Activated T-cell treated with anti-CD3 and anti-CD28 coated beads, Interleukin-2, amount 50 U/mL, for 48 hours (primary cell): Measurements from ENCODE around the gene MED6.

ENCODE experiments used
- DNase-seq, 2 experiments: peaks; one replicate each; pipeline ENCODE4 v3.0.0-alpha.2; 2020

The MED6 gene

DNA sequence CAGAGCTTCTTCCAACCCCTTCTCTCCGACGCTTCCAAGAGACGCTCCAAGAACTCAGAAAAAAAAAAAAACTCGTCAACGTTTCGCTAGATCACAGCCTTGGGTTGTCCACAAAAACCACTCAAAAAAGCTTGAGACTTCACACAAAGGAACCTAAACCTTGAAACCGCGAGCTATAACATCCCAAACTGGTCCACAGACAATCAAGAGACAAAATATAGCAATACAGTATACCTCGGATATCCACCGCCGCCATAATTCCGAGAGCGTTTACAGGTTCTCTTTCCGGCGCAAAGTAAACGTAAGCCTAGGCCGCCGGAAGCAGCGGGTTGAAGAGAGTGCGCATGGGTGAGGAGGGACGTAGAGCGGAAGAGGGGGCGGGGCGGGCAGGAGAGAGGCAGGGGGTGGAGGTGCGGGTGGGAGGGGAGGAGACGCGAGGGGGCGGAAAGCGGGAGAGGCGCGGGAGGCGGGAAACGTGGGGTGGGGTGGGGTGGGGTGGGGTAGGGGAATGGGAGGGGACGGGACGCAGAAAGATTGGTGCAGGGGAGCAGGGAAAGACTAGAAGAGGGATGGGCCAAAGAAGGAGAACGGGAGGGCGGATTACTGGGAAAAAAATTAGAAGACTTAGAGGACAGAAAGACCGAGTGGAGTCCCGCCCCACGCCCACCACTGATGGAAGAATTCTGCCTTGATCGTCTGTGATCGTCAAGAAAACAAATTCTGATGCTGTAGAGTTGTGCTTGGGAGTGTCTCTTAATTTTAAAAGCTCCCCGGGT lies at the start of gene MED6:
TSS of gene MED6 (minus strand) at position 274 of the 776 bp plus-strand sequence. CDS start at position 256, 18 bp downstream.
- DNase-seq, result peak; percentile 89 to 90

GRCh38 chr14:70649803-70650202 lies 49.3 kb upstream of the MED6 start:
- no peak for DNase-seq

GRCh38 chr14:70648346-70648745 lies 47.9 kb upstream of the MED6 start:
- no peak for DNase-seq

GRCh38 chr14:70646705-70647104 lies 46.2 kb upstream of the MED6 start:
- DNase-seq, result no peak

- no peak for DNase-seq
Observed at GRCh38 chr14:70645892-70646291, 45.4 kb upstream of the MED6 start.

DNA sequence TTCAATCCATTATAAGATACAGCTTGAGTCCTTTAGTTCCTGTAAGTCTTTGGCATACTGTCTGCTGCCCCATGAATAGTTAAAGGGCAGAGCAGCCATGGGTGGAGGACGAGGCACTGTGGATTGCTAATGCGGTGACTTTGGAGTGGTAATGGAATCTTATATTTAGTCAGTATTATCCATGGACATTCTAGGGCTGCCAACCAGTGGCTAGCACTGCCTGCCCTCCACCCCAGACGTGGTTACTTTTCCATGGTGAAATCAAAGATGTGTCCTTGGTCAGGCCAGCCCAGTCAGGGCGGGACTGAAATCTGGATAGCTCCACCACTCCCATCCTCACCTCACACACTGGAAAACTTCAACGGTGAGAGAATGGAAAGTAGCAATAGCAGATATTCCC lies 43.5 kb upstream of the MED6 start:
- no peak for DNase-seq

- peak; percentile 58 to 65 for DNase-seq
Observed at GRCh38 chr14:70642303-70643235, 42.1 kb upstream of the MED6 start.

DNA sequence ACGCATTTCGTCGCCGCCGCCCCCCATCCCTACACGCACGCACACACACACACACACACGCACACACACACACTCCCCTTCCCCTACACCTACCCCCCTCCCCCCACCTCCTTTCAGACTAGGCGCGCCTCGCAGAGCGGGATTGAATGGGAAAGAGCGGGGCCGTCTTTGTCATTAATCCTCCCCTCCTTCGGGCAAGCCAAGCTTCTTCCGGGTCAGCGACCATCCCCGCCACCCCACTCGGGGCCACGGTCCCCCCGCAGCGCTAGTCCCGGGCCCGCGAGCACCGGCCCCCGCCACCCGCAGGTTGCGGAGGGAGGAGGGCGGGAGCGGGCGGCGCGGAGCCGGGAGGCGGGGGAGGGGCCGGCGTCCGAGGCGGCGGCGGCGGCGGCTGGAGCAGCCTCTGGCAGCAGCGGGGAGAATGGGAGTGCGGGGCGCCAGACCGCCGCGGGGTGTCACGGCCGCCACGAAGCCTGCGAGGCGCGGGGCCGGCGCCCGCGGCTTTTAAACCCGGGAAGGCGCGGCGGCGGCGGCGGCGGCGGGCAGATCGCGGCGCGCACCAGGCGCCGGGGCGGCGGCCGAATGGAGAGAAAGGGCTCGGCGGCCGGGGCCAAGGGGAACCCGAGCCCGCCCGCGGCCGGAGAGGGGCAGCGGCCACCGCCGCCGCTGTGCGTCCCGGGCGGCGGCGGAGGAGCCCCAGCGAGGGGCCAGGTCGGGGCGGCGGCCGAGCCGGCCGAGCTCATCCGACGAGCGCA lies 41.3 kb upstream of the MED6 start, which contains the start of gene TTC9:
TSS of gene TTC9 (plus strand) at position 369 of the 755 bp plus-strand sequence. CDS start at position 583, 214 bp downstream.
- peak; percentile 39 to 52 for DNase-seq

DNA sequence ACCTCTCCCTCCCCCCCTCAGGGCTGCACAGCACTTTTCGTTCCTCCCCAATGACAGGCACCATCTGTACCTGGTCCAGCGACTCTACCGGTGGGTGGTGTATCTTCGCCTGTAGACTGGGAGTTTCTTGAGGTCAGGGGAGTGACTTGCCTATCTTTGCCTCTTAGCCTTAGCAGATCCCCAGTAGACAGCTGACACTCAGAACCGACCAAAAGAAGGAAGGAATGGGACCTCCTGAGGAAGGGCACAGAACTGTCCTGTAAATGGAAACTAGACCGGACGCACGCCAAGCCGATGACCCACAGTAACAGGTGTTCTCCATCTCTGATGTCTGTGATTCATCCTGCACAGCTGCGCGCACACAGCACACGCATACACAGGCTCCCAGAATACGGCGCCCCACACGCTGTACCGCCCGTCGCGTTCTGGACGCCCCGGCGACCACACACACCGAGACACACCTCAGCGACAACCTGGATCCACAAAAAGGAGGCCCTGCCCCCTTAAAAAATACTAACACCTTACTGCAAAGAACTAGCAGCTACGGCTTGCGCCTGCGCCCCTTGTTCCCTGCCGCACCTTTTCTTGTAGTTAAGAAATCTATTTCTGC lies 40.6 kb upstream of the MED6 start:
- peak; percentile 72 to 74 for DNase-seq

GRCh38 chr14:70638416-70638815 lies 38.0 kb upstream of the MED6 start:
- no peak for DNase-seq

DNA sequence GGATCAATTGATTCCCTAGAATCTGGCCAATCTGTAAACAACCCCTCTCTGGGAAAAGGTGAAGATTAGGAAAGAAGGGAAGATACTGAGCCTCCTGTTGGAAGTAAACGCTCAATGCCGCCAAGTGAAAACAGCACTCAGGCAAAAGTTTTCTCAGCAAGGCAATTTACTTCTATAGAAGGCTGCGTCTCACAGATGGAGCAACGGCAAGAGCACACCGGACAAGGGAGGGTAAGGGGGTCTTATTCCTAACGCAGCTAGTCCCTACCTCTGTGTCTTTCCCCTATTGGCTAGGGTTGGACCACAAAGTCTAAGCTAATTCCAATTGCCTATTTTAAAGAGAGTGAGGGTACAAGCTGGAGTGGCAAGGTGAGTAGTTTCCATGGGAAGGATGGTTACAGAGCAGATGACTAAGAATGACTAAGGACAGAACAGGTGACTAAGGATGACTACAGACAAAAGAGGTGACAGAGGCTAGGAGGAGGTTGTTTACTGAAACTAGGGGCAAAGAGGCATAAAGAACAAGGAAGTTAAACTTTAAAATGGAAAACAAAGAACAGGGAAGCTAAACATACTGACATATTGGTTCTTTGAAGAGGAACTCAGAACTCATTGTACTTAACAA lies 35.6 kb upstream of the MED6 start:
- DNase-seq, result peak in 1 of 2 experiments; percentile 19

DNA sequence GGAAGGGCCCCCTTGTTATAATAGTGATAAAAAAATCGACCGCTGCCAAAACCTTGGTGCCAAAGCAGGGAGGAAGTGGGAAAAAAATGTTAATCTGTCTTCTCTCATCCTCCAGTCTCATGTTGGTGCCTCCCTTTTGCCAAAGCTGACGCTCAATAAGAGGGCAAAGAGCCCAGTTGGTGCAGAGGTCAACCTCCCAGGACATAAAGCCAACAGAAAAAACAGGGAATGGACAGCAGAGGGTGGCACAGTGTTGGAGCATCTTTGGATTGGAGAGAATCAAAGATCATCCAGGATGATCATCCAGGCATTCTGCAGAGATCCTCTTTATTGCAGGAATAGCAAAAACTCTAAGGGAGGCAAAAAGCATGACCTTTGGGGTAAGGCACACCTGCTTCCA lies 31.5 kb upstream of the MED6 start:
- DNase-seq, result no peak

- DNase-seq, result no peak
Observed at GRCh38 chr14:70624972-70625371, 24.5 kb upstream of the MED6 start.

GRCh38 chr14:70622111-70622712 lies 21.8 kb upstream of the MED6 start:
- peak; percentile 52 to 62 for DNase-seq

- DNase-seq, result no peak
Observed at GRCh38 chr14:70619708-70620107, 19.3 kb upstream of the MED6 start.

DNA sequence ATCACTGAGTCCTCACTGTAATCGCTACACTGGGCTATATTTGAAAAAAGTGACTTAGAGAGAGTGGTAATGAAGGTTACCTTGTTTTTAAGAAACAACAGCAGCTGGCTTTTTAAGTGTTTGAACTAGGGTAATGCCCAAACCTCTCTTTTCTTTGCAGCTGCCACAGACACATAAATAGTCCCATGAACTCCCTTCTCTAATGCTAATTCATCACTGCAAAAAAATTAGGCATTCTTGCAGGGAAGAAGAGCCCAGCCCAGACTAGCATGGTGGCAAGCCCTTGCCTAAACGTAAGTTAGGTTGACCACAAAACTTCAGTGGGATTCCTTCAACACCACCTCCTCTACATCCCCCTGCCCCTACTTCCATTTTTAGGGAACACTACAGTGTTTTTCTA lies 17.9 kb upstream of the MED6 start:
- no peak for DNase-seq

DNA sequence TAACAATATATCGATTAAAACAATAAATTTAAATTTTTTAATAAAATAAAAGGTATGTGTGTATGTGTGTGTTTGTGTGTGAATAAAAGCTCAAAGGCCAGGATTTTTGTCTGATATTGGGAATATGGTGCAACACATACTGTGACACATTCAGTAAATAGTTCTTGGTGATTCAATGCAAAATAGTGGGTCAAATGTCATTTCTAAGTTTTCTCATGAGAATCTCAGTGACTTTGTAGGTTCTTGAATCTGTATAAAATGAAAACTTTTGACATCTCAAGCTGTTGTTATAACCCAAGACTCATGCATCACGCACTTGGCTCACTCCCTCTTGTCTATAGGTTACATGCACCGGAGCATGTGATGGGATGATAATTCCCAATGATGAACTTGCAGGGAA lies 16.2 kb upstream of the MED6 start:
- no peak for DNase-seq

GRCh38 chr14:70611216-70611615 lies 10.8 kb upstream of the MED6 start:
- DNase-seq, result no peak

DNA sequence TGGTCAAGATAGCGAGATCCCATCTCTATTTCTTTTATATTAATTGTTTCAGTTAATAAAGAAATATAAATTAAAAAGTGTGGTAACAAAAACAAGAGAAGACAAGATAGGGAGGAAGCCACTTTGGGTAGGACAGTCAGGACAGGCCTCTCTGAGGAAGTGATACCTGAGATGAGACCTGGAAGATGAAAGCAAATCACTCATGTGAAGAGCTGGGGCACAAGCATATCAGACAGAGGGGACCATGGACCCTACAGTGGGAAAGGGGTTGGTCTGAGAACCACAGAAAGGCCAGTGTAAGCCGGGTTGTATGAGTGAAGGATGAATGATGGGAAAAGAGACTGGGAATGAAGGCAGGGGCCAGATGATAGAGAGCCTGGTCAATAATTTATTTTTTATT lies 1.8 kb upstream of the MED6 start:
- no peak for DNase-seq

GRCh38 chr14:70601162-70601561 lies 707 bp upstream of the MED6 start:
- DNase-seq, result no peak

DNA sequence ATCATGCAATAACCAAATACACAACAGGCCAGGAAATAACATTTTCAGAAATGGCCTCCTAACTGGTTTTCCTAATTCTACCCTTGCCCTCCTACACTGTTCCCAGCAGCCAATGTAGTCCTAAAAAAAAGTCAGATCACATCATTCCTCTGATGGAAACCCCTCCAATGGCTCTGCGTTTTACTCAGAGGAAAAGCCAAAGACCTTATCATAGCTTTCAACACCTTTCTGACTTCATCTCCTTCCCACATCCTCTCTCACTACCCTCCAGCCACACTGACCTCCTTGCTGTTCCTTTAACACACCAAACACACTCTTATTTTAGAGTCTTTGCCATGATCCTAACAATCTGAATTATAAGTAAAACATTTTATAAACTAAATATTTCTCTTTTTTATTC lies 1.1 kb downstream of the MED6 start:
- no peak for DNase-seq

DNA sequence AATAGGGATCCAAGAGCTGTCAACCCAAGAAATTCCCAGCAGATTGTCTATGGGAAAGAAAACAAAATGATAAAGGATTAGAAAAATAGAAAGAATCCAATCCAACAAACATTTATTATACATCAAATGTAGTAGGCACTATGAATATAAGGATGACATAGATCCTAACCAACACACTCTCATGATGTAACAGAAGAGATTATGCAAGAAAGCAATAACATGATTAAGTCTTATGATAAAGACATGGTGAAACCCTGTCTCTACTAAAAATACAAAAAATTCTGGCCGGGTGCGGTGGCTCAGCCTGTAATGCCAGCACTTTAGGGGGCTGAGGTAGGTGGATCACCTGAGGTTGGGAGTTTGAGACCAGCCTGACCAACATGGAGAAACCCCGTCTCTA lies 2.7 kb downstream of the MED6 start:
- DNase-seq, result no peak
